SK-N-SH treated with all-trans-retinoic acid at 6 μM for 48 hours (cell line): ENCODE measurements around the gene ST3GAL6.

Experiments
- ATAC-seq: fragments of 200-7000 bp; cut with Tn5 transposase; 3 replicates; pipeline ENCODE4 v1.9.1; 2020; ENCODE audit warnings: mild to moderate bottlenecking, moderate library complexity
- ARNTL ChIP-seq: fragments of 450-650 bp; formaldehyde crosslinking; IDR thresholded peaks from 2 replicates; pipeline ENCODE4 v1.5.0; 2020; ENCODE audit warnings: low read depth, mild to moderate bottlenecking, moderate library complexity, borderline replicate concordance
- BACH2 ChIP-seq: fragments of 250-450 bp; sonication (Bioruptor Pico); IDR thresholded peaks from 2 replicates; pipeline ENCODE4 v1.9.0; 2021; ENCODE audit warnings: mild to moderate bottlenecking, borderline replicate concordance
- CSDC2 ChIP-seq: fragments of 250-450 bp; sonication (Bioruptor Pico); IDR thresholded peaks from 2 replicates; pipeline ENCODE4 v1.5.0; 2020; ENCODE audit warnings: mild to moderate bottlenecking, moderate library complexity
- ESRRG ChIP-seq: fragments of 250-450 bp; sonication (Bioruptor Pico); IDR thresholded peaks from 2 replicates; pipeline ENCODE4 v1.6.1; 2021; ENCODE audit warnings: mild to moderate bottlenecking
- GLIS3 ChIP-seq: fragments of 250-450 bp; sonication (Bioruptor Pico); IDR thresholded peaks from 2 replicates; pipeline ENCODE4 v1.5.0; 2020; ENCODE audit warnings: mild to moderate bottlenecking, moderate library complexity
- ISL1 ChIP-seq: fragments of 250-450 bp; sonication (Bioruptor Pico); IDR thresholded peaks from 2 replicates; pipeline ENCODE4 v2.1.2; 2022; ENCODE audit warnings: mild to moderate bottlenecking, moderate library complexity
- OSR1 ChIP-seq: fragments of 250-450 bp; sonication (Bioruptor Pico); IDR thresholded peaks from 2 replicates; pipeline ENCODE4 v1.8.0; 2022; ENCODE audit warnings: moderate library complexity, mild to moderate bottlenecking, inconsistent platforms
- PATZ1 ChIP-seq: fragments of 250-450 bp; sonication (Bioruptor Pico); IDR thresholded peaks from 2 replicates; pipeline ENCODE4 v1.8.0; 2020; ENCODE audit warnings: mild to moderate bottlenecking, moderate library complexity, borderline replicate concordance
- PPARA ChIP-seq: fragments of 250-450 bp; sonication (Bioruptor Pico); IDR thresholded peaks from 2 replicates; pipeline ENCODE4 v1.5.0; 2020; ENCODE audit warnings: mild to moderate bottlenecking, borderline replicate concordance
- RARB ChIP-seq: fragments of 250-450 bp; sonication (Bioruptor Pico); IDR thresholded peaks from 2 replicates; pipeline ENCODE4 v1.8.0; 2021; ENCODE audit warnings: mild to moderate bottlenecking, moderate library complexity
- SNAI2 ChIP-seq: fragments of 250-450 bp; sonication (Bioruptor Pico); IDR thresholded peaks from 2 replicates; pipeline ENCODE4 v1.5.0; 2020; ENCODE audit warnings: mild to moderate bottlenecking, moderate library complexity
- TCF4 ChIP-seq: fragments of 250-450 bp; sonication (Bioruptor Pico); IDR thresholded peaks from 2 replicates; pipeline ENCODE4 v1.8.0; 2021; ENCODE audit warnings: mild to moderate bottlenecking, moderate library complexity, borderline replicate concordance
- TOX ChIP-seq: fragments of 250-450 bp; sonication (Bioruptor Pico); IDR thresholded peaks from 2 replicates; pipeline ENCODE4 v1.8.0; 2021; ENCODE audit warnings: mild to moderate bottlenecking, moderate library complexity, borderline replicate concordance
- ZC3H10 ChIP-seq: fragments of 250-450 bp; sonication (Bioruptor Pico); IDR thresholded peaks from 2 replicates; pipeline ENCODE4 v1.5.1; 2021; ENCODE audit warnings: mild to moderate bottlenecking, moderate library complexity
- ZFP3 ChIP-seq: fragments of 250-450 bp; sonication (Bioruptor Pico); IDR thresholded peaks from 2 replicates; pipeline ENCODE4 v1.5.0; 2020; ENCODE audit warnings: mild to moderate bottlenecking, moderate library complexity
- ZFP30 ChIP-seq: fragments of 450-650 bp; formaldehyde crosslinking; IDR thresholded peaks from 2 replicates; pipeline ENCODE4 v1.5.0; 2022; ENCODE audit warnings: mild to moderate bottlenecking, moderate library complexity
- ZNF70 ChIP-seq: fragments of 450-650 bp; formaldehyde crosslinking; IDR thresholded peaks from 2 replicates; pipeline ENCODE4 v1.5.0; 2020; ENCODE audit warnings: mild to moderate bottlenecking, moderate library complexity
- ZNF8 ChIP-seq: fragments of 450-650 bp; formaldehyde crosslinking; IDR thresholded peaks from 2 replicates; pipeline ENCODE4 v1.5.0; 2020; ENCODE audit warnings: mild to moderate bottlenecking, moderate library complexity
- TF ChIP-seq, protein P1 (sequence below): fragments of 250-450 bp; sonication (Bioruptor Pico); IDR thresholded peaks from 2 replicates; pipeline ENCODE4 v1.8.0; 2021; ENCODE audit warnings: low read depth, mild to moderate bottlenecking, moderate library complexity, borderline replicate concordance
- TF ChIP-seq, protein P2 (sequence below): fragments of 250-450 bp; sonication (Bioruptor Pico); IDR thresholded peaks from 2 replicates; pipeline ENCODE4 v1.5.1; 2021; ENCODE audit warnings: mild to moderate bottlenecking, moderate library complexity
- TF ChIP-seq, protein P3 (sequence below): fragments of 250-450 bp; sonication (Bioruptor Pico); IDR thresholded peaks from 2 replicates; pipeline ENCODE4 v1.5.1; 2020; ENCODE audit warnings: low read depth, mild to moderate bottlenecking, moderate library complexity
- TF ChIP-seq, protein P4 (sequence below): fragments of 250-450 bp; sonication (Bioruptor Pico); IDR thresholded peaks from 2 replicates; pipeline ENCODE4 v1.5.0; 2020; ENCODE audit warnings: mild to moderate bottlenecking, moderate library complexity

Gene ST3GAL6

GRCh38 chr3:98768961-98769360, 5.8 kb downstream of the ST3GAL6 start:
- TF ChIP-seq GLIS3 (CRISPR knock-in tag), result no peak
- no peak for TF ChIP-seq ZC3H10 (CRISPR knock-in tag)
- TF ChIP-seq, protein P1, sequence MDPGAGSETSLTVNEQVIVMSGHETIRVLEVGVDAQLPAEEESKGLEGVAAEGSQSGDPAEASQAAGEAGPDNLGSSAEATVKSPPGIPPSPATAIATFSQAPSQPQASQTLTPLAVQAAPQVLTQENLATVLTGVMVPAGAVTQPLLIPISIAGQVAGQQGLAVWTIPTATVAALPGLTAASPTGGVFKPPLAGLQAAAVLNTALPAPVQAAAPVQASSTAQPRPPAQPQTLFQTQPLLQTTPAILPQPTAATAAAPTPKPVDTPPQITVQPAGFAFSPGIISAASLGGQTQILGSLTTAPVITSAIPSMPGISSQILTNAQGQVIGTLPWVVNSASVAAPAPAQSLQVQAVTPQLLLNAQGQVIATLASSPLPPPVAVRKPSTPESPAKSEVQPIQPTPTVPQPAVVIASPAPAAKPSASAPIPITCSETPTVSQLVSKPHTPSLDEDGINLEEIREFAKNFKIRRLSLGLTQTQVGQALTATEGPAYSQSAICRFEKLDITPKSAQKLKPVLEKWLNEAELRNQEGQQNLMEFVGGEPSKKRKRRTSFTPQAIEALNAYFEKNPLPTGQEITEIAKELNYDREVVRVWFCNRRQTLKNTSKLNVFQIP, result no peak
- no peak for TF ChIP-seq BACH2
- TF ChIP-seq OSR1, result no peak
- TF ChIP-seq ZNF70 (CRISPR knock-in tag), result no peak
- TF ChIP-seq ARNTL, result no peak
- no peak for TF ChIP-seq ZFP3 (CRISPR knock-in tag)
- no peak for TF ChIP-seq ZNF8
- no peak for TF ChIP-seq PATZ1 (CRISPR knock-in tag)
- TF ChIP-seq RARB (CRISPR knock-in tag), result no peak
- no peak for TF ChIP-seq SNAI2 (CRISPR knock-in tag)
- TF ChIP-seq ESRRG (CRISPR knock-in tag), result no peak
- no peak for TF ChIP-seq TOX (CRISPR knock-in tag)
- no peak for TF ChIP-seq PPARA (CRISPR knock-in tag)
- TF ChIP-seq, protein P2, sequence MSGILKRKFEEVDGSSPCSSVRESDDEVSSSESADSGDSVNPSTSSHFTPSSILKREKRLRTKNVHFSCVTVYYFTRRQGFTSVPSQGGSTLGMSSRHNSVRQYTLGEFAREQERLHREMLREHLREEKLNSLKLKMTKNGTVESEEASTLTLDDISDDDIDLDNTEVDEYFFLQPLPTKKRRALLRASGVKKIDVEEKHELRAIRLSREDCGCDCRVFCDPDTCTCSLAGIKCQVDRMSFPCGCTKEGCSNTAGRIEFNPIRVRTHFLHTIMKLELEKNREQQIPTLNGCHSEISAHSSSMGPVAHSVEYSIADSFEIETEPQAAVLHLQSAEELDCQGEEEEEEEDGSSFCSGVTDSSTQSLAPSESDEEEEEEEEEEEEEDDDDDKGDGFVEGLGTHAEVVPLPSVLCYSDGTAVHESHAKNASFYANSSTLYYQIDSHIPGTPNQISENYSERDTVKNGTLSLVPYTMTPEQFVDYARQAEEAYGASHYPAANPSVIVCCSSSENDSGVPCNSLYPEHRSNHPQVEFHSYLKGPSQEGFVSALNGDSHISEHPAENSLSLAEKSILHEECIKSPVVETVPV (CRISPR knock-in tag), result no peak
- ATAC-seq, result no peak

DNA sequence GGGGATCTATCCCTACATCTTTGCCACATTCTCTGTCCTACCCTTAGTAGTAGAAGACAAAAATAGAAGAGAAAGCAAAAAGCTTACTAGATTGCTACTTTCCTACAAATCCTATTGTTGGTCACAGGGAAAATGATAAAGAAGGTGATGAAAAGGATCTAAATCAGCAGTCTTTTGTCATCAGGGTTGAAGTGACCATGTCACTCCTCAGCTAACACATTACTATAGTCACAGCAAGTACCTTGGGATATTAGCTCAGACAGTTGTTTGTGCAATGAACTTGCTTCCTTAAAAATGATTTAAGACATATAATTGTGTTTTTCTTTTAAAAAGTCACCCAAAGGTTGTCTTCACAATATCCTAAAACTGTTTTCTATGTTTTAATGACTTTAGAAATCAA, 6.3 kb downstream of the ST3GAL6 start:
- ATAC-seq, result no peak
- no peak for TF ChIP-seq BACH2
- TF ChIP-seq ZFP30 (CRISPR knock-in tag), result no peak
- TF ChIP-seq GLIS3 (CRISPR knock-in tag), result no peak
- no peak for TF ChIP-seq TCF4
- no peak for TF ChIP-seq RARB (CRISPR knock-in tag)
- TF ChIP-seq ISL1 (CRISPR knock-in tag), result no peak

GRCh38 chr3:98770261-98771039, 7.3 kb downstream of the ST3GAL6 start:
- ATAC-seq, result no peak
- TF ChIP-seq RARB (CRISPR knock-in tag) (no peak), ZNF8 (no peak), CSDC2 (CRISPR knock-in tag) (no peak), SNAI2 (CRISPR knock-in tag) (no peak), ISL1 (CRISPR knock-in tag) (no peak), ZC3H10 (CRISPR knock-in tag) (no peak)
- TF ChIP-seq, protein P3, sequence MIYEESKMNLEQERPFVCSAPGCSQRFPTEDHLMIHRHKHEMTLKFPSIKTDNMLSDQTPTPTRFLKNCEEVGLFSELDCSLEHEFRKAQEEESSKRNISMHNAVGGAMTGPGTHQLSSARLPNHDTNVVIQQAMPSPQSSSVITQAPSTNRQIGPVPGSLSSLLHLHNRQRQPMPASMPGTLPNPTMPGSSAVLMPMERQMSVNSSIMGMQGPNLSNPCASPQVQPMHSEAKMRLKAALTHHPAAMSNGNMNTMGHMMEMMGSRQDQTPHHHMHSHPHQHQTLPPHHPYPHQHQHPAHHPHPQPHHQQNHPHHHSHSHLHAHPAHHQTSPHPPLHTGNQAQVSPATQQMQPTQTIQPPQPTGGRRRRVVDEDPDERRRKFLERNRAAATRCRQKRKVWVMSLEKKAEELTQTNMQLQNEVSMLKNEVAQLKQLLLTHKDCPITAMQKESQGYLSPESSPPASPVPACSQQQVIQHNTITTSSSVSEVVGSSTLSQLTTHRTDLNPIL (CRISPR knock-in tag), result no peak

- ATAC-seq, result no peak
- TF ChIP-seq ZFP3 (CRISPR knock-in tag) (no peak), BACH2 (no peak), PPARA (CRISPR knock-in tag) (no peak), GLIS3 (CRISPR knock-in tag) (no peak), TOX (CRISPR knock-in tag) (no peak), ZC3H10 (CRISPR knock-in tag) (no peak), ISL1 (CRISPR knock-in tag) (no peak), ARNTL (no peak), ZNF70 (CRISPR knock-in tag) (no peak), ESRRG (CRISPR knock-in tag) (no peak)
- TF ChIP-seq, protein P4, sequence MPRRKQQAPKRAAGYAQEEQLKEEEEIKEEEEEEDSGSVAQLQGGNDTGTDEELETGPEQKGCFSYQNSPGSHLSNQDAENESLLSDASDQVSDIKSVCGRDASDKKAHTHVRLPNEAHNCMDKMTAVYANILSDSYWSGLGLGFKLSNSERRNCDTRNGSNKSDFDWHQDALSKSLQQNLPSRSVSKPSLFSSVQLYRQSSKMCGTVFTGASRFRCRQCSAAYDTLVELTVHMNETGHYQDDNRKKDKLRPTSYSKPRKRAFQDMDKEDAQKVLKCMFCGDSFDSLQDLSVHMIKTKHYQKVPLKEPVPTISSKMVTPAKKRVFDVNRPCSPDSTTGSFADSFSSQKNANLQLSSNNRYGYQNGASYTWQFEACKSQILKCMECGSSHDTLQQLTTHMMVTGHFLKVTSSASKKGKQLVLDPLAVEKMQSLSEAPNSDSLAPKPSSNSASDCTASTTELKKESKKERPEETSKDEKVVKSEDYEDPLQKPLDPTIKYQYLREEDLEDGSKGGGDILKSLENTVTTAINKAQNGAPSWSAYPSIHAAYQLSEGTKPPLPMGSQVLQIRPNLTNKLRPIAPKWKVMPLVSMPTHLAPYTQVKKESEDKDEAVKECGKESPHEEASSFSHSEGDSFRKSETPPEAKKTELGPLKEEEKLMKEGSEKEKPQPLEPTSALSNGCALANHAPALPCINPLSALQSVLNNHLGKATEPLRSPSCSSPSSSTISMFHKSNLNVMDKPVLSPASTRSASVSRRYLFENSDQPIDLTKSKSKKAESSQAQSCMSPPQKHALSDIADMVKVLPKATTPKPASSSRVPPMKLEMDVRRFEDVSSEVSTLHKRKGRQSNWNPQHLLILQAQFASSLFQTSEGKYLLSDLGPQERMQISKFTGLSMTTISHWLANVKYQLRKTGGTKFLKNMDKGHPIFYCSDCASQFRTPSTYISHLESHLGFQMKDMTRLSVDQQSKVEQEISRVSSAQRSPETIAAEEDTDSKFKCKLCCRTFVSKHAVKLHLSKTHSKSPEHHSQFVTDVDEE, result no peak
- TF ChIP-seq, protein P3 (CRISPR knock-in tag), result no peak
- TF ChIP-seq, protein P1, result no peak
Measured at GRCh38 chr3:98772022-98772421, 8.9 kb downstream of the ST3GAL6 start.
